GM04503 (cell line): ENCODE results near the gene OR3A1.
"Not testable (repeated sequence)": the region's sequence is repeated elsewhere in the genome, so short reads cannot be mapped to it uniquely, and the experiment has no call there.

Experiments used
- DNase-seq: peaks from one replicate; pipeline ENCODE4 v3.0.0-alpha.2; 2012; ENCODE audit warnings: low read depth

Gene OR3A1, protein sequence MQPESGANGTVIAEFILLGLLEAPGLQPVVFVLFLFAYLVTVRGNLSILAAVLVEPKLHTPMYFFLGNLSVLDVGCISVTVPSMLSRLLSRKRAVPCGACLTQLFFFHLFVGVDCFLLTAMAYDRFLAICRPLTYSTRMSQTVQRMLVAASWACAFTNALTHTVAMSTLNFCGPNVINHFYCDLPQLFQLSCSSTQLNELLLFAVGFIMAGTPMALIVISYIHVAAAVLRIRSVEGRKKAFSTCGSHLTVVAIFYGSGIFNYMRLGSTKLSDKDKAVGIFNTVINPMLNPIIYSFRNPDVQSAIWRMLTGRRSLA

DNA sequence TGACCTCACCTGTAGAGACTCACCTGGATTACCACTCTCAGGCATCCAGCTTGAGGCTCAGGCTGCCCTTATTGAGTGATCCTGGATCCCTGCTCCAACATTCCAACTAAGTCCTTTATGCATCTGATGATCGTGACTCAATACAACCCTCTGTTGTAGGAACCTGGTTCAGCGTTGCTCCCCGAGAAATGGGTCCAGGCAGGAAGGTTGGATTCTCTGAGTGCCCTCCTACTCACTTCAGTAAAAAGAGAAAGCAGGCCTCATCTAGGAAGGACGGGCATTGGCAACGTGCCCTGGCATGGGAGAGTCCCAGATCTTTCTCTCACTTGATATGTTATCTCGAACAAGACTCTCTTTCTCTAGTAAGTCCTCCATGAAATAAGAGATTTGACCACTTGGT is at the start of gene OR3A1:
Gene OR3A1, minus strand, starts transcription at position 101 of the 400 bp plus-strand sequence. CDS start 5,778 bp downstream, outside the sequence.
- no peak for DNase-seq

DNA sequence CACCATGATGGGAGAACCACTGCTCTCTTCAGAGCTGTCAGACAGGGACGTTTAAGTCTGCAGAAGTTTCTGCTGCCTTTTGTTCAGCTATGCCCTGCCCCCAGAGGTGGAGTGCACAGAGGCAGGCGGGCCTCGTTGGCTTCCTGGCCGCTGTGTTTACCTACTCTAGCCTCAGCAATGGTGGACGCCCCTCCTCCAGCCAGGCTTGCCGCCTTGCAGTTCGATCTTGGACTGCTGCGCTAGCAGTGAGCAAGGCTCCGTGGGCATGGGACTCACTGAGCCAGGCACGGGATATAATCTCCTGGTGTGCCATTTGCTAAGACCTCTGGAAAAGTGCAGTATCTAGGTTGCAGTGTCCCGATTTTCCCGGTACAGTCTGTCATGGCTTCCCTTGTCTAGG is 44.6 kb upstream of the OR3A1 start:
- DNase-seq = not testable (repeated sequence)

DNA sequence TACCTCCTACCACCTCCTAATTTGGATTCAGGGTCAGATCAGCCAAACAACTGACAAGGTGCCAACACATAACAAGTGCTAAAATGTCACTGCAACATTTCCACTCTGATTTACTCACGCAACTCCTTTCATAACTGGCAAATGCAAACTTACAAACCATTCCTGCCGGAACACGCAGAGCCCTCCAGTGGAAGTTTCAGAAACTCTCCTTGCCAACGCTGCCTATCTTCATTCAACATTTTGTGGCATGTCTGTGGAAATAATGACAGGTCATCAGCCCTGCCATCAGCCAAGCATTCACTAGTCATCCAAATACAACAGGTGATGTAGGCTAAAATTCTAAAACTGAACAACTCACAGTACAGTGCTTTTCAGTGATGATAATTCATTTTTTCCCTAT is 37.7 kb upstream of the OR3A1 start:
- DNase-seq = no peak

DNA sequence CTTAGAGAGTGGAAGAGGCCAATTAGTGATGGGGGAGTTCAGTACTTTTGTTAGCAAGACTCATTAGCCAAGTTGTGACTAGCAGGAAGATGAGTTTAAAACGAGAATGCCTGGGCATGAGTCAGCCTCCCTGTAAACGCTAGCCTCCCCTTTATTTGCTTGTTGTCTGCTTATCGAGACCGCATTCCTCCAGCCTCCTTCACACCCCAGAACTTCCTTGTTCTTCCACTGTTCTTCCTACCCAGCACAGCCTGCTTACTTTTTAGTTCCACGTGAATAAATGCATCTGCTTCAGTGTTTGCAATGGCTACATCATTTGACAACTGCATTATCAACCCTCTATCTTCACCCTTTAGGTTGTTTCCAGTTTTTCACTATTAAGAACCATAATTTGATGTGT is 20.2 kb upstream of the OR3A1 start:
- no peak for DNase-seq

DNA sequence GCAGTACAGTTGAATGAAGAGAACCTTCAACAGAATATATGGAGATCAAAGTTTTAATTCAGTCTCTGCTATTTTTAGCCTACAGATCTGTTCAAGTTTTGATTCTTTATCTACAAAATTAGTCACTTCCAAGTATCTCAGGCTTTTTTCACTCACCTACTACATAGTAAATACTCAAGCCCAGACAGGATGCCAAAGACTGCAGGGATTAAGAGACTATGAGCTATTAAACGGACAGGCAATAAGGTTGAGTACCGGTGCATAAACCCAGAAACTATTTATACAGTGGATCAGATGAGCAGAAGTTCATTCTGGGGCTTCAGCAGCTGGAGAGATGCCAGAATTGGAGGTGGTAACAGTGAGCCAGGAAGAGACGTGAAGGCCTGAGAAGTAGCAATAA is 18.7 kb upstream of the OR3A1 start:
- DNase-seq = no peak

DNA sequence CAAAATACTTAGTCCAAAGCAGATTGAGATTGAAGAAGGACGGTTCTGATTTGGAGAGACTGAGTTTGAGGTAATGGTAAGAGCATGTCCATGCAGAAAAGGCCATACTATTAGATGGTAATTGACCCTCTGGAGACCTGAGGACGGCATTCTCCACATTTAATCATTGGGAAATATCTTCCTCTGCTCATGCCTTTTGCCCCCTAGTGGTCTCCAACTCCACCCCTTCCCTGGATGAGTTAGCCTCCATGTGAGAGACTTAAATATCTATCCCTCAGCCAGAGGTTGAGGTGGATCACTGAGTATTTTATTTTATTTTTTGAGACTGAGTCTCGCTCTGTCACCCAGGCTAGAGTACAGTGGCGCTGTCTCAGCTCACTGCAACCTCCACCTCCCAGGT is 10.4 kb upstream of the OR3A1 start:
- no peak for DNase-seq

DNA sequence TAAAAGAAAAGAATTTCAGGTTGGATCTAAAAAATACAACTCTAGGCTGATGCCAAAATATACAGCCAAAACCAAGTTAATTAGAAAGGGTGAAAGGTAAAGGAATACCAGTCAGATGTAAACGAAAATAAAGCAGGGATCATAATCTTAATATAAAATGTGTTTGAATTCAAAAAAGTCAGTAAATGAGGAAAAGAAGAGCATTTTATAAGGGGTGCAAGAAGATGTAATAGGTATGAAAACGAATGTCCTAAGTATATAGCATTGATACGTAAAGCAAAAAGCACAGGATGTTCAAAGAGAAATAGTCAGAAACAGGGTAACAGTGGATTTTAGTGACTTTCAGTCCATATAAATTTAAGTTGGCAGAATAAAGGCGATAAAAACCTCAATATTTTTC is 2.5 kb downstream of the OR3A1 start:
- no peak for DNase-seq

DNA sequence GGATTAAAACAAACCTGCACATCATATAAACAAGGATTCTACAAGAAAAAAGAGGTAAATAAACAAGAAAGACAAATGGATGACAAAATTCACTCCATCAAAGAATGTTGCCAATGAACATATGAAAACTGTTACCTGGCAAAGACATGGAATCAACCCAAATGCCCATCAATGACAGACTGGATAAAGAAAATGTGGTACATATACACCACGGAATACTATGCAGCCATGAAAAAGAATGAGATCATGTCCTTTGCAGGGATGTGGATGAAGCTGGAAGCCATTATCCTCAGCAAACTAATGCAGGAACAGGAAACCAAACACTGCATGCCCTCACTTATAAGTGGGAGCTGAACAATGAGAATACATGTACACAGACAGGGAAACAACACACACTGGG is 4.6 kb downstream of the OR3A1 start:
- not testable (repeated sequence) for DNase-seq

DNA sequence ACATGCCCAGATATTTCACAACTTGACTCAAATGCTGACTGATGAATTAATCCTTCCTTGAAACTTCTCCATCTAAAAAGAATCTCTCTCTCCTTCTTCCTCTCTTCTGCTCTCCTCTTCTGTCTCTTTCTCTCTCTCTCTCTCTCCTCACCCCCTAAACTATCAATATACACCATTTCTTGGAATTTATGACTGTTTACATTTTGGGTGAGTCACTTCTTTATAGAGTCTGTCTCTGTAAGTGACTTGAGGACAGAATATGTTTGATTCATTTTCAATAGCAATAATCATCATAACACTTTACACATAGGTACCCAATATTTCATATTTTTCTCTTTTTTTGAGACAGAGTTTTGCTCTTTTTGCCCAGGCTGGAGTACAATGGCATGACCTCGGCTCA is 15.3 kb downstream of the OR3A1 start:
- DNase-seq = no peak

DNA sequence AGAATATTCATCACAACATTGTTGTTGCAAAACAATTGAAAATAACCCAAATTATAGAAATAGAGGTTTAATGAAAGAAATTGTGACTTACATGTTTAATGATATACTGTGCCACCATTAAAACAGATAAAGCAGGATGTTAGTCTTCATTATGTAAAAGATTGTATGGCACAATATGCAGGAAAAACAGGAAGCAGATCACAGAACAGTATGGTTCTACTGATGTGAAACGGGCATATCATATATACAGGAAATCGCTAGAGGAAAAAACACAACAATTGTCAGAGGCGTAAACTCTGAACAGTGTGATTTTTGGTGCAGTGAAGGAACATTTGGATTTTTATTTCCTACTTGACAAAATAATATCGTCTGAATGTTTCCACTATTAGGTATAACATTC is 22.0 kb downstream of the OR3A1 start:
- DNase-seq = no peak

DNA sequence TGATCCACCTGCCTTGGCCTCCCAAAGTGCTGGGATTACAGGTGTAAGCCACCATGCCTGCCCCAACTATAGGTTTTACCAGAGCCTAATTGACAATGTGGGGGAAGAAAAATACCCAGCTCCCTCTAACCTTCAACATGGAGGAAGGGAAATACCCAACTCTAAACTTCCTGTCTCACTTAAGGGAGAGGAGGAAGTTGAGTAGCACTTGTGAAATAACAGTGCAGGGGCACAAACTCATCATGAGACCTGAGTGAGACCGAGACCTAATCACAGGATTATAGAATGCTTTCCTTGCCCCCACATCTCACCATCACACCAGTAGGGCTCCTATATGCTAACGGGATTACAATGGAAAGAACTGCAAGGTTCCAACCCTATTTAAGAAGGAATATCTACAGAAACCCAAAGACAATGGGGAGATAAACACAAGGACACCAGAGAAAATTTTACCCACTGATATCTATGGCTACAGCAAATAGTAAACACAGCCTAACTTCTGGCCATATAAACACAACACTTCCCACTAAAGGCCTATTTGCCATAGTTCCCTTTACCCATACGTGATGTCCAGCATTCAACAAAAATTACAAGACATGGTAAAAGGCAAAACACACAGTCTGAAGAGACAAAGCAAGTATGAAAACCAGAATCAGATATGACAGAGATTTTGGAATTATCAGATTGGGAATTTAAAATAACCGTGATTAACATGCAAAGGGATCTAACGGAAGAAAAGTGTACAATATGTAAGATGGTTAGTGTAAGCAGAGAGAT is 26.9 kb downstream of the OR3A1 start:
- DNase-seq = no peak

DNA sequence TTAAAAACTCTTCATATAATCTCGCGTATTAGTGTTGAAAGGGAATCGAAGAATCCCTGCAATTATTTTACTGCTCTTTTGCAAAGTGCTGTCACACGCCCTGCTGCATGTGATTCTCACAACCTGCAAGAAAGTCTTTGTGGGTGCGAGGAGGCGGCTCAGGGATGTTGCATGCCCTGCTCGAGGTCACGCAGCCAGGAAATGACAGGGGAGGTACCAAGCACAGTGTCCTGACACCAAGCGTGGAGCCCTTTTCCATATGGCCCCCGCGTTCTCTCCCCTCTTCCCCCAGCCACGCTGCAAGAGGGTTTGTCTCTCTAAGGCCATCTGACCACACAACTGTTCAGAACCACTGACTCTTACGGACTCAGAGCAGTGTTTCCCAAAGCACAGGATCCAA is 37.6 kb downstream of the OR3A1 start:
- no peak for DNase-seq

DNA sequence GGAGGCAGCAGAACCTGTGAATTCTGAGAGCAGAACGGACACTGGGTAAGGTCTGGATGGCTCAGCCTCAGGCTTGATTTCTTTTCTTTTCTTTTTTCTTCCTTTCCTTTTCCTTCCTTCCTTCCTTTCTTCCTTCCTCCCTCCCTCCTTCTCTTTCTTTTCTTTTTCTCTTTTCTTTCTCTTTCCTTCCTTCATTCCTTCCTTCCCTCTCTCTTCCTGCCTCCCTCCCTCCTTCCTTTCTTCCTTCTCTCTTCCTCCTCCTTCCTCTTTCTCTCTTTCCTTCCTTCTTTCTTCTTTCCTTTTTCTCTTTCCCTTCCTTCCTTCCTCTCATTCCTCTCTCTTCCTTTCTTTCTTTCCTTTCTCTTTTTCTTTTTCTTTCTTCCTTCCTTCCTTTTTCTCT is 38.0 kb downstream of the OR3A1 start:
- no peak for DNase-seq

DNA sequence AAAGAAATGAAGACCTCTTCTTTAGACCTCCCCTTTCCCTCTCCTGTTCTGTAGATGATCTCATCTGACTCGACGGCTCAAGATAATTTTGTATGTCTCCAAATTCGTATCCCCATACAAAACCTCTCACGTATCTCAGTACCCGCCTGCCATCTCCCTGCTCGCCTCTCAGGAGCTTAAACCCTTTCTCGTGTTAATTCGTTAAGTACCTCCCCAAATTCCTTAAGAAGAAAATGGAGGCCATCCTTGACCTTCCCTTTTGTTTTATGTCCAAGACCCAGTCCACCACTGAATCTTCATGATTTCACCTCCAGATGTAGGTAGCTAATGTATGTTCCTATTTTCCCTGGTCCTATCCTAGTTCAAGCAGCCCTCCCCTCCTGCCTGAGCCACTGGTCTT is 41.6 kb downstream of the OR3A1 start:
- DNase-seq = no peak

DNA sequence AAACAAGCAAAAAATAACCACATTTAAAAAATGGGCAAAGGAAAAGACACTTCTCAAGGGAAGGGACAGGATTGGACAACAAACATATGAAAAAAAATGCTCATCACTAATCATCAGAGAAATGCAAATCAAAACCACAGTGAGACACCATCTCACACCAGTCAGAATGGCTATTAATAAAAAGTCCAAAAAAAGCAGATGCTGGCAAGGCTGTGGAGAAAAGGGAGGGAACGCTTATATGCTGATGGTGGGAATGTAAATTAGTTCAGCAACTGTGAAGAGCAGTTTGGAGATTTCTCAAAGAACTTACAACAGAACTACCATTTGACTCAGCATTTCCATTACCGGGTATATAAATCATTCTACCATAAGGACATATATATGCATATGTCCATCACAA is 49.1 kb downstream of the OR3A1 start:
- not testable (repeated sequence) for DNase-seq

DNA sequence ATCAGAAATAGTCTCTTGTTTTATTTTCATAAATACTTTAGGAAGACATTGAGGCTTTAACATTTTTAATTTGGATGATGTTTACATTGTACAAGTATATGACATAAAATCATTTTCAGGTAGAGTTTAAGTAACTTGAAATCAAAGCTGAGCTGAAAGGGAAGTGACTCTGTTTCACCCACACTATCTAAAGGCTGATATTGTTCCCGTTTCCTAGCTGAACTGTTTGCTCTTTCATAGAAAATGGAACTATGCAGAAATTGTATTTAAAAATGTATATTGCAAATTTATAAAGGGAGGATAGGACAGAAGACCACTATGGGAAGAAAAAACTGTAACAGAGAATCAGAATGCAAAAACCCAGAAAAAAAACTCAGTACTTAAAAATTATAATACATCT is 53.3 kb downstream of the OR3A1 start:
- DNase-seq = not testable (repeated sequence)

DNA sequence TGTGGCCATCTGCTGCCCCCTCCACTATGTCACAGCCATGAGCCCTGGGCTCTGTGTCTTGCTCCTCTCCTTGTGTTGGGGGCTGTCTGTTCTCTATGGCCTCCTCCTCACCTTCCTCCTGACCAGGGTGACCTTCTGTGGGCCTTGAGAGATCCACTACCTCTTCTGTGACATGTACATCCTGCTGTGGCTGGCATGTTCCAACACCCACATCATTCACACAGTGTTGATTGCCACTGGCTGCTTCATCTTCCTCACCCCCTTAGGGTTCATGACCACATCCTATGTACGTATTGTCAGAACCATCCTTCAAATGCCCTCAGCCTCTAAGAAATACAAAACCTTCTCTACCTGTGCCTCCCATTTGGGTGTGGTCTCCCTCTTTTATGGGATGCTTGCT is 57.1 kb downstream of the OR3A1 start:
- not testable (repeated sequence) for DNase-seq
